HL-60 (cell line): Measurements from ENCODE around the gene OR6A2.

Experiments used
- DNase-seq, 2 experiments: peaks; one replicate each; pipeline ENCODE4 v3.0.0-alpha.2; 2010 to 2020; ENCODE audit warnings: low read depth in 1 of 2, low spot score in 1 of 2
- H3K27ac ChIP-seq: fragments of 250-450 bp; sonication (Bioruptor Pico); replicated peaks from 2 replicates; pipeline ENCODE4 v1.5.1; 2020; ENCODE audit warnings: mild to moderate bottlenecking, moderate library complexity
- H3K27me3 ChIP-seq: fragments of 250-450 bp; sonication (Bioruptor Pico); 2 replicates; pipeline ENCODE4 v1.5.1; 2021; ENCODE audit warnings: mild to moderate bottlenecking, moderate library complexity; ENCODE audit not compliant: insufficient read depth, poor library complexity, severe bottlenecking
- H3K4me3 ChIP-seq: replicated peaks from 2 replicates; pipeline ENCODE4 v1.5.1; 2011; ENCODE audit warnings: mild to moderate bottlenecking, control low read depth, low read length; ENCODE audit not compliant: insufficient read depth
- GABPA ChIP-seq: IDR thresholded peaks from 2 replicates; pipeline ENCODE4 v1.6.1; 2012; ENCODE audit warnings: low read depth
- POLR2AphosphoS5 ChIP-seq: IDR thresholded peaks from 2 replicates; pipeline ENCODE4 v1.6.1; 2012; ENCODE audit warnings: low read depth
- SPI1 ChIP-seq: IDR thresholded peaks from 2 replicates; pipeline ENCODE4 v1.6.1; 2012; ENCODE audit warnings: low read depth, mild to moderate bottlenecking, borderline replicate concordance
- long read RNA-seq: library from polyadenylated mRNA; unstranded; transcript quantifications from one replicate; pipeline ENCODE4 v2.0.0, GENCODE V29; 2020
- TF ChIP-seq, protein P1 (sequence below): IDR thresholded peaks from one replicate; pipeline ENCODE4 v1.5.1; 2011; ENCODE audit warnings: low read length, control low read depth, inconsistent platforms; ENCODE audit not compliant: insufficient read depth
- TF ChIP-seq, protein P2 (sequence below): IDR thresholded peaks from 2 replicates; pipeline ENCODE4 v1.6.1; 2012; ENCODE audit warnings: low read depth; ENCODE audit not compliant: insufficient replicate concordance

OR6A2 gene
- long read RNA-seq, result 0 reads

DNA sequence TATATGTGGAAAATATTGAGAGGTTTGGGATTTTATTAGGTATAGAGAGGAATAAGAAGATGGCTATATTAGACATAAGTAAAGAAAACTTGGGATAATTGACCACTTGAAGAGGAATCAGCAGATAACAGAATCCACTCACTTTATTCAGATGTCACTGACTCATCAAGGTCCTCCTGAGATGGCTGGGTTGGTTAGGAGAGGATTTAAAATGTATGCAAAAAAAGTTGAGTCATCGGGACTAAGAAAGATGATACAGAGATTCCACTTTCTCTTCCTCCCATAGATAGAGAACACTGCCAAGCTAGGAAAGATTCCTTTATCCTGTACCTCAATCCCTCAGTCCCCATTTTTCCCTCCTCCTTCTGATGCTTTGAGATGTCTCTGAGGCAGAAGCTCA is at the start of gene OR6A2:
TSS of gene OR6A2 (minus strand) at position 288 of the 400 bp plus-strand sequence. CDS start 3,981 bp downstream, outside the sequence.
- H3K27me3 ChIP-seq, result no peaks in the 10 kb centered on the region
- no peak within 1 kb of the TSS for H3K4me3 ChIP-seq
- H3K27ac ChIP-seq, result no peak within 1 kb of the TSS
- DNase-seq, result no peak
- TF ChIP-seq GABPA (no peak), SPI1 (no peak), POLR2AphosphoS5 (no peak)
- TF ChIP-seq, protein P1, sequence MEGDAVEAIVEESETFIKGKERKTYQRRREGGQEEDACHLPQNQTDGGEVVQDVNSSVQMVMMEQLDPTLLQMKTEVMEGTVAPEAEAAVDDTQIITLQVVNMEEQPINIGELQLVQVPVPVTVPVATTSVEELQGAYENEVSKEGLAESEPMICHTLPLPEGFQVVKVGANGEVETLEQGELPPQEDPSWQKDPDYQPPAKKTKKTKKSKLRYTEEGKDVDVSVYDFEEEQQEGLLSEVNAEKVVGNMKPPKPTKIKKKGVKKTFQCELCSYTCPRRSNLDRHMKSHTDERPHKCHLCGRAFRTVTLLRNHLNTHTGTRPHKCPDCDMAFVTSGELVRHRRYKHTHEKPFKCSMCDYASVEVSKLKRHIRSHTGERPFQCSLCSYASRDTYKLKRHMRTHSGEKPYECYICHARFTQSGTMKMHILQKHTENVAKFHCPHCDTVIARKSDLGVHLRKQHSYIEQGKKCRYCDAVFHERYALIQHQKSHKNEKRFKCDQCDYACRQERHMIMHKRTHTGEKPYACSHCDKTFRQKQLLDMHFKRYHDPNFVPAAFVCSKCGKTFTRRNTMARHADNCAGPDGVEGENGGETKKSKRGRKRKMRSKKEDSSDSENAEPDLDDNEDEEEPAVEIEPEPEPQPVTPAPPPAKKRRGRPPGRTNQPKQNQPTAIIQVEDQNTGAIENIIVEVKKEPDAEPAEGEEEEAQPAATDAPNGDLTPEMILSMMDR, result no peak
- TF ChIP-seq, protein P2, sequence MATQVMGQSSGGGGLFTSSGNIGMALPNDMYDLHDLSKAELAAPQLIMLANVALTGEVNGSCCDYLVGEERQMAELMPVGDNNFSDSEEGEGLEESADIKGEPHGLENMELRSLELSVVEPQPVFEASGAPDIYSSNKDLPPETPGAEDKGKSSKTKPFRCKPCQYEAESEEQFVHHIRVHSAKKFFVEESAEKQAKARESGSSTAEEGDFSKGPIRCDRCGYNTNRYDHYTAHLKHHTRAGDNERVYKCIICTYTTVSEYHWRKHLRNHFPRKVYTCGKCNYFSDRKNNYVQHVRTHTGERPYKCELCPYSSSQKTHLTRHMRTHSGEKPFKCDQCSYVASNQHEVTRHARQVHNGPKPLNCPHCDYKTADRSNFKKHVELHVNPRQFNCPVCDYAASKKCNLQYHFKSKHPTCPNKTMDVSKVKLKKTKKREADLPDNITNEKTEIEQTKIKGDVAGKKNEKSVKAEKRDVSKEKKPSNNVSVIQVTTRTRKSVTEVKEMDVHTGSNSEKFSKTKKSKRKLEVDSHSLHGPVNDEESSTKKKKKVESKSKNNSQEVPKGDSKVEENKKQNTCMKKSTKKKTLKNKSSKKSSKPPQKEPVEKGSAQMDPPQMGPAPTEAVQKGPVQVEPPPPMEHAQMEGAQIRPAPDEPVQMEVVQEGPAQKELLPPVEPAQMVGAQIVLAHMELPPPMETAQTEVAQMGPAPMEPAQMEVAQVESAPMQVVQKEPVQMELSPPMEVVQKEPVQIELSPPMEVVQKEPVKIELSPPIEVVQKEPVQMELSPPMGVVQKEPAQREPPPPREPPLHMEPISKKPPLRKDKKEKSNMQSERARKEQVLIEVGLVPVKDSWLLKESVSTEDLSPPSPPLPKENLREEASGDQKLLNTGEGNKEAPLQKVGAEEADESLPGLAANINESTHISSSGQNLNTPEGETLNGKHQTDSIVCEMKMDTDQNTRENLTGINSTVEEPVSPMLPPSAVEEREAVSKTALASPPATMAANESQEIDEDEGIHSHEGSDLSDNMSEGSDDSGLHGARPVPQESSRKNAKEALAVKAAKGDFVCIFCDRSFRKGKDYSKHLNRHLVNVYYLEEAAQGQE, result no peak

DNA sequence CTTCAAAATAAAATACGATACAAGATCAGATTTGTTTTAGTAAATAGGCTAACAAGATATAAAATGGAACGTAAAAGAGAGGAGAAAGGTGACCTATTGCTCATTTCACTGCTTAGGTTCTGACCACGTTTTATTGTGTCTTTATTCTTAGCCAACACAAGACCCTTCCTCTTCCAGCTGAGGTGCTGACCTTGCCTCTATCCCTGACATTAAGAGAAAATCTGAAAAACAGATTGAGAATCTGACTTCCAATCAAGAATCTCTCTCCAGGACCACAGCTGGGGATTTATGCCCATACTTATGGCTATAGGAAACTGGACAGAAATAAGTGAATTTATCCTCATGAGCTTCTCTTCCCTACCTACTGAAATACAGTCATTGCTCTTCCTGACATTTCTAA is 45.9 kb upstream of the OR6A2 start, which contains the start of gene OR10A5:
TSS of gene OR10A5 (plus strand) at position 301 of the 400 bp plus-strand sequence. CDS start at position 301, 0 bp downstream.
- Histone ChIP-seq H3K27me3 (no peaks in the 10 kb centered on the region), H3K4me3 (no peak within 1 kb of the TSS), H3K27ac (no peak within 1 kb of the TSS)
- TF ChIP-seq, protein P1, result no peak
- TF ChIP-seq, protein P2, result no peak
- TF ChIP-seq GABPA (no peak), SPI1 (no peak), POLR2AphosphoS5 (no peak)
- DNase-seq, result no peak

DNA sequence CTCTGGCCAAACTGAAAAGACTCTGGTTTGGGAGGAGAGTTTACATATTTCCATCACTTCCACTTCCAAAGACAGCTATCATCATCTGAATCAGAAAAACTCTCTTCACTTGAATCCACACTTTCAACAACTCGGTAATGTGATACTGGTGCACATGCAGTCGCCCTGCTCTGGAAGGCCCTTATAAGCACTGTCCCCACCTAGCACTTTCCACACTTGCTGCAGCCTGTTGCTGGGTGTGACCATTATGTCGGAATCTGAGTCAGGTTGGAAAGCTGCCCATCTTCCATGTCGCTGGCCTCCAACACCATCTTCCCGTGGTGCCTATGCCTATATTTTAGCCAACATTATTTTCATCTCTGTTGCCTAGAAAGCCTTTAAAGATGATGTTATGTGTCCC is 44.9 kb upstream of the OR6A2 start:
- DNase-seq, result no peak
- Histone ChIP-seq H3K27ac (no peak overlapping the region), H3K27me3 (no peaks in the 10 kb centered on the region), H3K4me3 (no peak overlapping the region)
- TF ChIP-seq GABPA (no peak), SPI1 (no peak), POLR2AphosphoS5 (no peak)
- TF ChIP-seq, protein P2, result no peak
- TF ChIP-seq, protein P1, result no peak
